ENCODE data around the gene EFEMP1.

GRCh38 chr2:55917713-55918390, 5.7 kb downstream of the EFEMP1 start:
- TF ChIP-seq CTCF (conservative IDR thresholded peaks at IDR 0.05; ENCODE audit: low read depth, low read length) (no peak), EZH2 (IDR thresholded peaks at IDR 0.05; ENCODE audit: borderline replicate concordance, low read depth, low read length, poor library complexity, severe bottlenecking) (no peak)

All from A673 (cell line).